Keratinocyte (primary cell): Measurements from ENCODE around the gene RAB11FIP5.

Experiments used
- EZH2 ChIP-seq: IDR thresholded peaks from one replicate; pipeline ENCODE4 v1.6.1; 2012; ENCODE audit warnings: inconsistent platforms, mild to moderate bottlenecking, low read length, moderate library complexity
- TF ChIP-seq, protein P1 (sequence below), 3 experiments: IDR thresholded peaks in 1 of 3; conservative IDR thresholded peaks in 1 of 3; optimal IDR thresholded peaks in 1 of 3; 2 replicates in 2 of 3; 3 replicates in 1 of 3; pipeline versions ENCODE3 to v1.5.1; 2011; ENCODE audit warnings: low read length in 3 of 3, mild to moderate bottlenecking in 3 of 3, moderate library complexity in 2 of 3, control low read depth in 1 of 3, inconsistent platforms in 1 of 3; ENCODE audit not compliant: insufficient read depth in 2 of 3; ENCODE audit errors: extremely low read depth in 1 of 3

DNA sequence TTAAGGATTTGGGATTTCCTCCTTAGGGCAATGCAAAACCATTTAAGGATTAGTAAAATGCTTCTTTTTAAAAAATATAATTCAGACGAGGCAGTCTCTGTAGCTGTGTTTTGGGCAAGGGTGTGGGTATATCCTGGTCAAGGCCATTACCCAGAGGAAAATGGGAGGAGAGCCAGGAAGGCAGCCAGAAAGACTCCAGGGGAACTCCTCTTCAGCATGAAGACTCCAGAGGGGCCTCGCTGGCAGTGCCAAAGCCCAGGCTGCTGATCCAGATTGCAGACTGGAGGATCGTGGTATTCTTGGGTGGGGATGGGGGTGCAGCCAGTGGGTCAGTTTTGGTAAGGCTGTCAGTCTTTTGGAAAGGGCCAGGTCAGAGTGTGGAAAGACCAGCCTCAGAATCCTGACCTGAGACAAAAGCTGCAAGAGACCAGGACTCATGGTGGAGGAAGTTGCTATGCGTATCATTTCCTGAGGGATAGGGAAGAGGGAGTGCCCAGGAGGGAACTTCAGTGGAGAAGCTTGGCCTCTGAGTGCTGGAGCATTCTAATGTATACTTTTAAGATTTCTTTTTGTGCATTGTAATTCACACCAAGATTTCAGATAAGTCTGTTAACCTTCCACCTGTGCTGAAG is 20.9 kb upstream of the RAB11FIP5 start:
- TF ChIP-seq, protein P1, sequence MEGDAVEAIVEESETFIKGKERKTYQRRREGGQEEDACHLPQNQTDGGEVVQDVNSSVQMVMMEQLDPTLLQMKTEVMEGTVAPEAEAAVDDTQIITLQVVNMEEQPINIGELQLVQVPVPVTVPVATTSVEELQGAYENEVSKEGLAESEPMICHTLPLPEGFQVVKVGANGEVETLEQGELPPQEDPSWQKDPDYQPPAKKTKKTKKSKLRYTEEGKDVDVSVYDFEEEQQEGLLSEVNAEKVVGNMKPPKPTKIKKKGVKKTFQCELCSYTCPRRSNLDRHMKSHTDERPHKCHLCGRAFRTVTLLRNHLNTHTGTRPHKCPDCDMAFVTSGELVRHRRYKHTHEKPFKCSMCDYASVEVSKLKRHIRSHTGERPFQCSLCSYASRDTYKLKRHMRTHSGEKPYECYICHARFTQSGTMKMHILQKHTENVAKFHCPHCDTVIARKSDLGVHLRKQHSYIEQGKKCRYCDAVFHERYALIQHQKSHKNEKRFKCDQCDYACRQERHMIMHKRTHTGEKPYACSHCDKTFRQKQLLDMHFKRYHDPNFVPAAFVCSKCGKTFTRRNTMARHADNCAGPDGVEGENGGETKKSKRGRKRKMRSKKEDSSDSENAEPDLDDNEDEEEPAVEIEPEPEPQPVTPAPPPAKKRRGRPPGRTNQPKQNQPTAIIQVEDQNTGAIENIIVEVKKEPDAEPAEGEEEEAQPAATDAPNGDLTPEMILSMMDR (optimal IDR thresholded peaks at IDR 0.05 in 1 of 3, IDR thresholded peaks at IDR 0.05 in 1 of 3, conservative IDR thresholded peaks at IDR 0.05 in 1 of 3; ENCODE audit: extremely low read depth in 1 of 3, insufficient read depth in 2 of 3, low read length in 3 of 3): no peak
- TF ChIP-seq EZH2: no peak
